Measurements from ENCODE around the gene MED17.

MED17 gene

DNA sequence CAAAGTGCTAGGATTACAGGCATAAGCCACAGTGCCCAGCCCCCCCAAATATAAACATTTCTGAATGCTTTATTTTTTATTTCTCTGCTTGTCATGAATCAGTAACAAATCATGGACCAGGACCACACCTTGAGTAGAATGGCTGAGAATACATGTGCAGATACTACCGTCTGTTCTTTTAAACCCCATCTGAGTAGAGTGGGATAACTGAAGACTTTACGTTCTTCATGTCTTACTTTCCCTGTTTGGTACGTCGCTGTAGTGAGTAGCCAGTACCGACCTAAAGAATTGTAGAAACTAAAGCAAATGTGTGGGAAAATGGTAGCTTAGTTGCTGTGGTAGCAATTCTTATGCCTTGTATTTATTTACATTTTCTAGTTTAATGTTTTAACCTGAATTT, 29.9 kb downstream of the MED17 start:
- H3K36me3 ChIP-seq (ENCODE audit: control insufficient read depth, insufficient read depth, low read length), result peaks cover 49% of the 10 kb centered on the region
- H3K27me3 ChIP-seq (replicated peaks; ENCODE audit: control insufficient read depth, insufficient read depth, low read length, poor library complexity, severe bottlenecking), result no peaks in the 10 kb centered on the region
- DNase-seq, result no peak
- H3K4me3 ChIP-seq (ENCODE audit: insufficient read depth, low read depth, low read length, poor library complexity, severe bottlenecking), result no peak overlapping the region
- no peaks in the 10 kb centered on the region for H3K4me1 ChIP-seq (ENCODE audit: control insufficient read depth, insufficient read depth, low read length, poor library complexity, severe bottlenecking)
- H3K9me3 ChIP-seq (ENCODE audit: control insufficient read depth, low read length), result no peaks in the 10 kb centered on the region
- no peak overlapping the region for H3K27ac ChIP-seq (ENCODE audit: insufficient read depth, low read length, poor library complexity, severe bottlenecking)

DNA sequence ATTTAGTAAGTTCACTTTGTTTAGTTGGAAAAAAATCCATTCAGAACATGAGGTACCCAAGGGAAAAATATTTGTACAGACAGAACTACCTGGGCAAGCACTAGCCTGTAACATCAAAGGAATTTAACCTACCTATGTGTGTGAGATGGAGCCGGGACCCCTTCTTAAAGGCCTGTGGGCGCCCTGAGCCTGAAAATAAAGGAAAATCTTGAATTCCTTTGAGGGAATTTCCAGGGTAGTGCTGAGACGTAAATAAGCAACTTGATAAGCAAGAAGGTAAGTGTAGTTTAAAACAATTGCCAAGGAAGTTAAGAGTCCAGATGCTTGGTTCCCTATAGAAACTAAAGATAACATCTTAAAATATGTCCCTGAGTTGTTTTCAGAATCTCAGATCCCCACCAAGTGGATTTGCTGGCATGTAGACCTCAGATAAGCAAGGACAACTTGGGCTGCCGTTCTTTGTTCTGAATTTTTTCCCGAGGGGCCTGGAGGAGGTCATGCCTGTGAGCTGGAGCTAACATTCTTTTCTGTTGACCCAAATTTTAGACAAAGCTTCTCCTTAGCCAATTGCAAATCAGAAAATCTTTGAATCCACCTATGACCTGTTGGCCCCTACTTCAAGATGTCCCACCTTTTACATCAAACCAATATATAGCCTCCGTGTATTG, 31.0 kb downstream of the MED17 start:
- H3K36me3 ChIP-seq (ENCODE audit: control insufficient read depth, insufficient read depth, low read length), result peaks cover 39% of the 10 kb centered on the region
- no peaks in the 10 kb centered on the region for H3K27me3 ChIP-seq (replicated peaks; ENCODE audit: control insufficient read depth, insufficient read depth, low read length, poor library complexity, severe bottlenecking)
- H3K9me3 ChIP-seq (ENCODE audit: control insufficient read depth, low read length), result no peaks in the 10 kb centered on the region
- DNase-seq, result no peak
- H3K4me1 ChIP-seq (ENCODE audit: control insufficient read depth, insufficient read depth, low read length, poor library complexity, severe bottlenecking), result no peaks in the 10 kb centered on the region
- no peak overlapping the region for H3K27ac ChIP-seq (ENCODE audit: insufficient read depth, low read length, poor library complexity, severe bottlenecking)
- H3K4me3 ChIP-seq (ENCODE audit: insufficient read depth, low read depth, low read length, poor library complexity, severe bottlenecking), result no peak overlapping the region

DNA sequence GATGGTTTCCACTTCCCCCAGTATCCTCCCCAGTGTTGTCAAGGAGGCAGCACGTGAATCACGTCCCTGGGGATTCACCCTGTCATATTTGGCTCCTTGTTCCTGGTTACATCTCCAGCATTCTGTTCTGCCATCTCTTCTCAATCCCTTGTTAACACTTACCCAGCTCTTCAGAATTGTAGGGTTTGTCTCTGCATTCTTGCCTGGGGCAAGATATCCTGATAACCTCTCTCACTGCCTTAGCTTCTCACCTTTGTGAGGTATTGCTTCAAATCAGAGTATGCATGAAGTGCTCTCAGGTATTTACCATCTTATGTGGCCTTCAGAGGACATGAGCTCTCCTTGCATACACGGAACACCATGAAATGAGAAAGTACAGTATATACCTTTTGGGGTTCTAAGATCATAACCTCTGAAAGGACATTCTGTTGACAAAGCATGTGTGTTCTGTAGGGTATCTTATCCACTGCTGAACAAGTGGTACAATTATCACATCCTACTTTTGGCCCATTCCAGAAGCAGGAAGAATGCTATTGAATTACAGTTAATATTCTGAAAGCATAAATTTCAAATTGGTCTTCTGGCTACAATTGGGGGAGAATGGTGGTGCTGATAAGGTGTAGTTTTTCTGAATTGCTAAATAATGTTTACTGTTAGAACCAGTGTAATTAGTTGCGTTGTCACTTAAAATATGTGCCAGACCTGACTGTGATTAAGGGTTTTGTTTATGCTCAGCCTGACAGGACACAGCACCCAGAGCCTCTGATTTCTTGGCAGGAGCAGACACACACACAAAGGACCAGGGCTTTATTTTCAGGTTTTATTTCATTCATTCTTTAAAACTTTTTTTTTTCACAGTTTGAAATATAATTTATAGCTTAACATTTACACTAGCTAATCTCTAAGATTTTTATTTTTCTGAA, 33.6 kb downstream of the MED17 start:
- H3K9me3 ChIP-seq (ENCODE audit: control insufficient read depth, low read length), result no peaks in the 10 kb centered on the region
- no peak overlapping the region for H3K4me3 ChIP-seq (ENCODE audit: insufficient read depth, low read depth, low read length, poor library complexity, severe bottlenecking)
- H3K36me3 ChIP-seq (ENCODE audit: control insufficient read depth, insufficient read depth, low read length), result peaks cover 15% of the 10 kb centered on the region
- no peaks in the 10 kb centered on the region for H3K27me3 ChIP-seq (replicated peaks; ENCODE audit: control insufficient read depth, insufficient read depth, low read length, poor library complexity, severe bottlenecking)
- no peak overlapping the region for H3K27ac ChIP-seq (ENCODE audit: insufficient read depth, low read length, poor library complexity, severe bottlenecking)
- DNase-seq, result no peak
- no peaks in the 10 kb centered on the region for H3K4me1 ChIP-seq (ENCODE audit: control insufficient read depth, insufficient read depth, low read length, poor library complexity, severe bottlenecking)

DNA sequence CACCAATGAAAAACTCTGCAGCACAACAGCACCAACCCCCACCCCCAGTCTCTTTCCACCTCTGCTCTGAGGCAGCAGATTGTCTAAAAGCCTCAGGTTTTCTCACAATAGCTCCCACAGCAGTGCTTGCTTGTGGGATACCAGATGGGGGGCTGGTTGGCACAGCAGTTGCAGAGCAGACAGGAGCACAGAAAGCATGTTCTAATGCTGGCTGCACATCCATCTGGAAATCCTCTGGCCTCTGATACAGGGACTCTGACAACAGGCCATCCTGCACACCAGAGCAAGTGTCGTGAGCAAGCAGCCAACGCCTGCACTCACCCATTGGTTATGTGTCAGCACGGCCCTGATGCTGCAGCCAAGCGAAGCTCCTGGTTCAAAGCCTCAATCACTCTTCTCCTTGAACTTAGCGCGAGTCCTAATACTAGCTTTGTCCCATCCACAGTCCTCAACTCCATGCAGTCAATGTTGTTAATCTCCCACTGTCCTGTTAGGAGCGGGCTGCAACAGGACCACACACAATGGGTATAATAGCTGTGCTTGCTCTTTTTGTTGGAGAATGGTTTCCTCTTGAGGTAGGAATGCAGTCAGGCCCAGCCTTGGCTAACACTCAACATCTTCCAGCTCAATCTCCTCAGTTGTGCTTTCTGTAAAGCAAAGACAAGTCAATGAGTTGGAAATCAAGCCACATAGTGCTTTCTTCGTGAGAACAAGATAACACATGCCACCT, 36.0 kb downstream of the MED17 start:
- Histone ChIP-seq H3K4me3 (ENCODE audit: insufficient read depth, low read depth, low read length, poor library complexity, severe bottlenecking) (no peak overlapping the region), H3K36me3 (ENCODE audit: control insufficient read depth, insufficient read depth, low read length) (no peaks in the 10 kb centered on the region), H3K4me1 (ENCODE audit: control insufficient read depth, insufficient read depth, low read length, poor library complexity, severe bottlenecking) (no peaks in the 10 kb centered on the region), H3K27ac (ENCODE audit: insufficient read depth, low read length, poor library complexity, severe bottlenecking) (no peak overlapping the region), H3K9me3 (ENCODE audit: control insufficient read depth, low read length) (no peaks in the 10 kb centered on the region), H3K27me3 (replicated peaks; ENCODE audit: control insufficient read depth, insufficient read depth, low read length, poor library complexity, severe bottlenecking) (no peaks in the 10 kb centered on the region)
- DNase-seq, result no peak

DNA sequence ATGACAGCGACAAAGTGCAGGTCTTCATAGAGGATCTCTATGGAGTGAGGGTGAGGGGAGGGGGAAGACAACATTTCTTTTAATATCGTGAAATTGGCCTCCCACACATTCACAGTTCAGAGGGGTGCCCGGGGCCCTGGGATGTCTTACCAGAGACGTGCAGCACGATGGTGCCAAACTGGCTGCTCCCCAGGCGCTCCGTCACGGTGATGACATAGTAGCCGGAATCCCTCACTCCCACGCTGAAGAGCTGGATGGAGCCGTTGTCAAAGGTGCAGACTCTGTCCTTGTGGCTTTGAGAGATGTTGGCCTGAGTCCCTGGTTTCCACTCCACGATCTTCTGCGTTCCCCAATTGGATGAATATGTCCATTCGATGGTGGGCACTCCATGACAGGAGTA, 36.8 kb downstream of the MED17 start:
- Histone ChIP-seq H3K9me3 (ENCODE audit: control insufficient read depth, low read length) (no peaks in the 10 kb centered on the region), H3K4me3 (ENCODE audit: insufficient read depth, low read depth, low read length, poor library complexity, severe bottlenecking) (no peak overlapping the region), H3K27ac (ENCODE audit: insufficient read depth, low read length, poor library complexity, severe bottlenecking) (no peak overlapping the region), H3K36me3 (ENCODE audit: control insufficient read depth, insufficient read depth, low read length) (no peaks in the 10 kb centered on the region), H3K27me3 (replicated peaks; ENCODE audit: control insufficient read depth, insufficient read depth, low read length, poor library complexity, severe bottlenecking) (no peaks in the 10 kb centered on the region), H3K4me1 (ENCODE audit: control insufficient read depth, insufficient read depth, low read length, poor library complexity, severe bottlenecking) (no peaks in the 10 kb centered on the region)
- DNase-seq, result no peak

DNA sequence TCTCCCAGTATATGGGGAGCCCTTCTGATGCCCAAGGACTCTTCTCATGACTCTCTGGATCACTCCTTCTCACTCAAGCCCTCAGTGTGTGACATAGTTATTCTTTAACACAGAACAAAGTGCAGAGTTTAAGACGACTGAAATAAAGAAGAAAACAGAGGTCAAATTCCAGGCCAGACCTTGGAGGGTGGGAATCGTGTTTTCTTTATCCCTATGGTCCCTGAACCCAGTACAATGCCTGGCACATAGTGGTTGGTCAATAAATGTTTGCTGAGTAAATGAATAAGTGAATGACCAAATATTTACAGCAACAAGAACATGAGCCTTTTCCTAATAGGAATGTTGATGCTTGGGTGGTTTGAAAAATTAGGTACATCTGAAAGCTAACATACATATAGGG, 37.5 kb downstream of the MED17 start:
- no peaks in the 10 kb centered on the region for H3K4me1 ChIP-seq (ENCODE audit: control insufficient read depth, insufficient read depth, low read length, poor library complexity, severe bottlenecking)
- DNase-seq, result no peak
- H3K27me3 ChIP-seq (replicated peaks; ENCODE audit: control insufficient read depth, insufficient read depth, low read length, poor library complexity, severe bottlenecking), result no peaks in the 10 kb centered on the region
- no peak overlapping the region for H3K27ac ChIP-seq (ENCODE audit: insufficient read depth, low read length, poor library complexity, severe bottlenecking)
- H3K36me3 ChIP-seq (ENCODE audit: control insufficient read depth, insufficient read depth, low read length), result no peaks in the 10 kb centered on the region
- H3K9me3 ChIP-seq (ENCODE audit: control insufficient read depth, low read length), result no peaks in the 10 kb centered on the region
- H3K4me3 ChIP-seq (ENCODE audit: insufficient read depth, low read depth, low read length, poor library complexity, severe bottlenecking), result no peak overlapping the region

DNA sequence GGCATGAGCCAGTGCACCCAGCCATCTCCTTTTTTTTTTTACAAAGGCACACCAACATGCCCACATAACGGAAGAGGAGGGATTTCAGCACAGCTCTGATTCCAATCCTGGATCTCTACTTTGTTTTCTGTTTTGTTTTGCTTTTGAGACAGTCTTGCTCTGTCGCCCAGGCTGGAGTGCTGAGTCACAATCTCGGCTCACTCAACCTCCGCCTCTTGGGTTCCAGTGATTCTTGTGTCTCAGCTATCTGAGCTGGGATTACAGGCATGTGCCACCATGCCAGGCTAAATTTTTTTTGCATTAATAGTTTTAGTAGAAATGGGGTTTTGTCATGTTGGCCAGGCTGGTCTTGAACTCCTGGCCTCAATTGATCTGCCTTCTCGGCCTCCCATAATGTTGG, 38.3 kb downstream of the MED17 start:
- DNase-seq, result no peak
- no peaks in the 10 kb centered on the region for H3K27me3 ChIP-seq (replicated peaks; ENCODE audit: control insufficient read depth, insufficient read depth, low read length, poor library complexity, severe bottlenecking)
- H3K4me1 ChIP-seq (ENCODE audit: control insufficient read depth, insufficient read depth, low read length, poor library complexity, severe bottlenecking), result no peaks in the 10 kb centered on the region
- H3K27ac ChIP-seq (ENCODE audit: insufficient read depth, low read length, poor library complexity, severe bottlenecking), result no peak overlapping the region
- H3K9me3 ChIP-seq (ENCODE audit: control insufficient read depth, low read length), result no peaks in the 10 kb centered on the region
- no peak overlapping the region for H3K4me3 ChIP-seq (ENCODE audit: insufficient read depth, low read depth, low read length, poor library complexity, severe bottlenecking)
- H3K36me3 ChIP-seq (ENCODE audit: control insufficient read depth, insufficient read depth, low read length), result no peaks in the 10 kb centered on the region

DNA sequence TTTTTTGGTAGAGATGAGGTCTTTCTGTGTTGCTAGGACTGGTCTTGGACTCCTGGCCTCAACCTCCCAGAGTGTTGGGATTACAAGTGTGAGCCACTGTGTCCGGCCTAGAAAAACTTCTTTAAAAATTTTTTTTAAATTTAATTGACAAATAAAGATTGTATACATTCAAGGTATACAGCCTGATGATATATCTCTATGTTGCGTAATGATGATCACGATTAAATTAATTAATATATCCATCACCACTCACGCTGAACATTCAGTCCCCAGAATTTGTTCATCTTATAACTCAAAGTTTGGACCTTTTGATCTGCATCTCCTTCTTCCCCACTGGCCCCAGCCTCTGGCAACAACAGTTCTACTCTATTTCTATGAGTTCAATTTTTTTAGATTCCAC, 39.1 kb downstream of the MED17 start:
- no peak overlapping the region for H3K27ac ChIP-seq (ENCODE audit: insufficient read depth, low read length, poor library complexity, severe bottlenecking)
- no peak overlapping the region for H3K4me3 ChIP-seq (ENCODE audit: insufficient read depth, low read depth, low read length, poor library complexity, severe bottlenecking)
- H3K36me3 ChIP-seq (ENCODE audit: control insufficient read depth, insufficient read depth, low read length), result no peaks in the 10 kb centered on the region
- DNase-seq, result no peak
- H3K4me1 ChIP-seq (ENCODE audit: control insufficient read depth, insufficient read depth, low read length, poor library complexity, severe bottlenecking), result no peaks in the 10 kb centered on the region
- H3K27me3 ChIP-seq (replicated peaks; ENCODE audit: control insufficient read depth, insufficient read depth, low read length, poor library complexity, severe bottlenecking), result no peaks in the 10 kb centered on the region
- H3K9me3 ChIP-seq (ENCODE audit: control insufficient read depth, low read length), result no peaks in the 10 kb centered on the region

DNA sequence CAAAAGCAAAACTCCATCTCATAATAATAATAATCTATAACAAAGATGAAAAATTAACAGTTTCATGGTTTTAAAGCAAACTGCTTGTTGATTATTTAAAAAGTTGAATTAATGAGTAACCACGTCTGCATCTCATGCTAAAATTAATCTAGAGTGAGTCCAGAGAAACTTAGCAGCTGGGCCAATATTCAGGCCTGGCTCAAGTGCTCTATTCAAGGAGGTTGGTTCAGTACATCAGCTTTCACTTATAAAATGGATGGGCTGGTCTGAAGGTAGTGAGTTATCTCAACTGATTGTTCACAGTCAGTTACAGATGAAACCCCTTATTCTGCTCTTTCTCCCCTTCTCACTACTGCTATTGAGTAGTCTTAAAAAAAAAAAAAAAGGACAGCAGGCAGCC, 43.3 kb downstream of the MED17 start:
- DNase-seq, result no peak

DNA sequence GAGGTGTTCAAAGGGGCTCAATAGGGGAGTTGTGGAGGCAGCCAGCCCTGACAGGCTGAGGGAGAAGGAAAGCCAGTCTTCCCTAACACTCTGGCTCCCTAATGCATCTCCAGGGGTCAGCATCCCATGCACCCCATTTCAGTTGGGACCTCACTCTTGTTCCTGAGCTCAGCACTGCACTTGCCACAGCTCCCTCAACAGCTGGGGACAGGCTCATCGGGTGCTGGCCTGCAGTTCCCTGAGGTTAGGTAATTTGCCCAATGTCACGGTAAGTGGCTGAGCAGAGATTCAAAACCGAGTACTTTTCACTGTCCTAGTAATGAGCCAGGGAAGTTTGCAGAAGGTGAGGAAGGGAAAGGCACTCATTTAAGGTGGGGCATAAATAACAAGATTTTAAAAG, 45.5 kb downstream of the MED17 start:
- no peak for DNase-seq
- H3K27me3 ChIP-seq (replicated peaks; ENCODE audit: control insufficient read depth, insufficient read depth, low read length, poor library complexity, severe bottlenecking), result no peaks in the 10 kb centered on the region
- H3K9me3 ChIP-seq (ENCODE audit: control insufficient read depth, low read length), result no peaks in the 10 kb centered on the region
- no peak overlapping the region for H3K27ac ChIP-seq (ENCODE audit: insufficient read depth, low read length, poor library complexity, severe bottlenecking)
- no peaks in the 10 kb centered on the region for H3K36me3 ChIP-seq (ENCODE audit: control insufficient read depth, insufficient read depth, low read length)
- H3K4me3 ChIP-seq (ENCODE audit: insufficient read depth, low read depth, low read length, poor library complexity, severe bottlenecking), result no peak overlapping the region
- no peaks in the 10 kb centered on the region for H3K4me1 ChIP-seq (ENCODE audit: control insufficient read depth, insufficient read depth, low read length, poor library complexity, severe bottlenecking)

More for the DNA sequence above, 43.3 kb downstream of the MED17 start:
- no peaks in the 10 kb centered on the region for H3K27me3 ChIP-seq (replicated peaks; ENCODE audit: control insufficient read depth, insufficient read depth, low read length, poor library complexity, severe bottlenecking)
- H3K27ac ChIP-seq (ENCODE audit: insufficient read depth, low read length, poor library complexity, severe bottlenecking), result no peak overlapping the region
- no peaks in the 10 kb centered on the region for H3K4me1 ChIP-seq (ENCODE audit: control insufficient read depth, insufficient read depth, low read length, poor library complexity, severe bottlenecking)
- H3K36me3 ChIP-seq (ENCODE audit: control insufficient read depth, insufficient read depth, low read length), result no peaks in the 10 kb centered on the region
- H3K4me3 ChIP-seq (ENCODE audit: insufficient read depth, low read depth, low read length, poor library complexity, severe bottlenecking), result no peak overlapping the region
- H3K9me3 ChIP-seq (ENCODE audit: control insufficient read depth, low read length), result no peaks in the 10 kb centered on the region

Data from effector memory CD4-positive, alpha-beta T cell (primary cell).